ENCODE data around the gene USP53. TPM values are rescaled to one million over a fixed set of nuclear protein-coding genes. Genes with fewer than 3 reads are reported as not detected.
"Not testable (repeated sequence)": the region's sequence is repeated elsewhere in the genome, so short reads cannot be mapped to it uniquely, and the experiment has no call there.

USP53 gene
- total RNA-seq, 1 experiment from 2014 or later, result 8.7 TPM

- no peak for DNase-seq (ENCODE audit: low read depth)
These were observed 102.5 kb downstream of the USP53 start for GRCh38 chr4:119315036-119315435.

DNA sequence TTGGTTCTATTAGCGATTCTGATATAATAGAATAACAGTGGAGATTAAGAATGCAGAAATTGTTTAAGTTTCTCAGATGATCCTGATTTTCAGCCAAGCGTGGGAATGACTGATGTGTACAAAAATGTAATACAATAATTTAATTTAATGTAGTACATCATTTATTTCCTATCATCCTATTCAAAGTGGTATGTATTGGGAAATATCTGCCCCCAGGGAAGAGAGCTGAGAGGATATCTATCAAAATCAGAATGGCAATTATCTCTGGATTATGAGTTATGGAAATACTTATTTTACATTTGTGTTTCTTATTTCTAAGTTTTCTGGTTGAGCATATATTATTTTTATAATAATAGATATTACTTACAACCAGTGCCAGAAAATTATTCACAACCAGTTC is 105.5 kb downstream of the USP53 start:
- DNase-seq (ENCODE audit: low read depth), result no peak

- no peak for DNase-seq (ENCODE audit: low read depth)
These were observed 109.6 kb downstream of the USP53 start, which contains the start of gene FABP2 for GRCh38 chr4:119321921-119322687. Gene FABP2 (minus strand): TSS chr4:119322138. CDS start chr4:119322102, 36 bp downstream.

- no peak for DNase-seq (ENCODE audit: low read depth)
These were observed 116.2 kb downstream of the USP53 start for GRCh38 chr4:119328695-119329094.

DNA sequence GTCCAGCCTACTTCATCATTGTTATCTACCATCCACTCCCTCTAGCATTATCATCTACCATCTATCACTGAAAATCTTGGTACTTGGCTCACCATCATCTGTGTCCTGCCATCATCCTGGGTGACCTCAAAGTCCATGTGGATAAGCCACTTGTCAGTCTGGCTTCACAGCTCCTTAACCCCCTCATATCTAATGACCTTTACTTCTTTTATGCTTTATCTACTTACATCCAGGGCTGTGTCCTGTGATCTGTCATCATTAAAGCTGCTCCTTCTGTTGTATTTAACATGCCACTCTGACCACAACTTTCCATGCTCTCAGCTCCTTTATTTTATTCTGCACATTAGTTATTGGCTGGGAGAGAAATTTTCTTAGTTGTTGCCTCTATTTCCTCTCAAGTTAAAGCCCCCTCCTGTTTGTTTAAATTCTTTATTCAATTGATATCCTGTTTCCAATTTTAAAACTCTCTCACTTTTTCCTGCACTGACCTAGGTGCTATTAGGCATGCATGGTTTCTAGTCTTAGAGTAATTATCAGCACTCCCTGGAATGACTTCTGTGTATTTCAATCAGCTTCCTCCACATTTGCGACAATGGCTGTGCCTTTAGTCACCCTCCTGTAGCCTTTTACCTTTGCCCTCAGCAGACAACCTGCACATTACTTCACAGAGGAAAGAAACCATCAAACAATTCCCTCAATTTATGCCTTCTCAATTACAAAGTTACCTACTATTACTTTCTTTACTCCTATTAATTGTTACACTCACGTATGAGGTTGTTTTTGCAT is 117.5 kb downstream of the USP53 start:
- no peak for DNase-seq (ENCODE audit: low read depth)

- not testable (repeated sequence) for DNase-seq (ENCODE audit: low read depth)
These were observed 123.9 kb downstream of the USP53 start for GRCh38 chr4:119336332-119336979.

- peak; percentile 3 for DNase-seq (ENCODE audit: low read depth)
These were observed 124.5 kb downstream of the USP53 start for GRCh38 chr4:119337010-119337409.

- DNase-seq (ENCODE audit: low read depth), result not testable (repeated sequence)
These were observed 127.4 kb downstream of the USP53 start for GRCh38 chr4:119339895-119340294.

GRCh38 chr4:119343293-119343692 is 130.8 kb downstream of the USP53 start:
- DNase-seq (ENCODE audit: low read depth), result not testable (repeated sequence)

Other genes starting within 250 kb of the USP53 start
- not detected in 2 replicates for gene MYOZ2, start 76.9 kb upstream of the USP53 start, total RNA-seq (2014; rRNA removed; shearing (Covaris generic))
- gene FABP2, start 109.4 kb downstream of the USP53 start, total RNA-seq (2014; rRNA removed; shearing (Covaris generic)), result not detected in 2 replicates